Stimulated activated CD4-positive, alpha-beta T cell treated with anti-CD3 and anti-CD28 coated beads, TNF-alpha, amount 100 ng/mL, for 24 hours (primary cell): ENCODE measurements around the gene CNN1.
"Not testable (repeated sequence)": the region's sequence is repeated elsewhere in the genome, so short reads cannot be mapped to it uniquely, and the experiment has no call there.

Experiments used
- DNase-seq, 3 experiments: peaks; one replicate each; pipeline ENCODE4 v3.0.0-alpha.2; 2020; ENCODE audit warnings: low read depth in 3 of 3

CNN1 gene

DNA sequence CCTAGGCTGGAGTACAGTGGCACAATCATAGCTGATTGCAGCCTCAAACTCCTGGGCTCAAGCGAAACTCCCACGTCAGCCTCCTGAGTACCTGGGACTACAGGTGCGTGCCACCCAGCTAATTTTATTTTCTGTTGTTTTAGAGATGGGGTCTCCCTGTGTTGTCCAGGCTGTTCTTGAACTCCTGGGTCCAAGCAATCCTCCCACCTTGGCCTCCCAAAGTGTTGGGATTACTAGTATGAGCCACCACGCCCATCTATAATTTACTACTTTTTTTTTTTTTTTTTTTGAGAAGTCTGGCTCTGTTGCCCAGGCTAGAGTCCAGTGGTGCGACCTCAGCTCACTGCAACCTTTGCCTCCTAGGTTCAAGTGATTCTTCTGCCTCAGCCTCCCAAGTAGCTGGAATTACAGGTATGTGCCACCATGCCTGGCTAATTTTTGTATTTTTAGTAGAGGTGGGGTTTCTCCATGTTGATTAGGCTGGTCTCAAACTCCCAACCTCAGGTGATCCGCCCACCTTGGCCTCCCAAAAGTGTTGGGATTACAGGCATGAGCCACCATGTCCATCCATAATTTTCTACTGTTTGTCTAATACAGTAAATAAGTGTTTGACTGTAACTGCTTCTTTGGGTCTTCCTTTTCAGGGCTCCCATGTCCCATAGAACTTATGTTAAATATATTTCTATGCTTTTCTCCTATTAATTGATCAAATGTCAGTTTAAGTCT is 25.6 kb downstream of the CNN1 start:
- DNase-seq = not testable (repeated sequence)

DNA sequence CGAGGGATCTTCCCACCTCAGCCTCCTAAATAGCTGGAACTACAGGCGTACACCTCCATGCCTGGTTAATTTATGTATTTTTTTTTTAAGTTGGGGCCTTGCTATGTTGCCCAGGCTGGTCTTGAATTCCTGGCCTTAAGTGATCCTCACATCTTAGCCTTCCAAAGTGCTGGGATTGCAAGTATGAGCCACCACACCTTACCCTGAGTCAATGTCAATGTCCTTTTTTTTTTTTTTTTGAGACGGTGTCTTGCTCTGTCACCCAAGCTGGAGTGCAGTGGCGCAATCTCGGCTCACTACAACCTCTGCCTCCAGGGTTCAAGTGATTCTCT is 27.0 kb downstream of the CNN1 start:
- DNase-seq = not testable (repeated sequence)

DNA sequence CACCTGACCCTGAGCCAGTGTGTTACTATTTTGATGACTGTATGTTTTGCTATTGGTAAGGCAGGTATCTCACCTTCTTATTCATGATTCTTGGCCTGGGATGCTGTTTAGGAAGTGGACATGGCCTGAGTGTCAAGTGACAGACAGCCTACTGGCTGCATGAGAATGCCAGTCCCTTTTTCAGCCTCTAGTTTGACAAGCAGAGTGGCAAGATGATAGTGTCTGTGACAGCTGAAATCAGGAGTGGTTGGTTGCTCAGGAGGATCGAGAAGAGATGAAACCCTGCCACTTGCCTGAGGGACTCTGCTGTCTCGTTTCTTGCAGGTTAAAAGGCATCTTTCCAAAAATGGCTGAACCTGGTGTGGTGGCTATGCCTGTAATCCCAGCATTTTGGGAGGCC is 27.5 kb downstream of the CNN1 start:
- no peak for DNase-seq

DNA sequence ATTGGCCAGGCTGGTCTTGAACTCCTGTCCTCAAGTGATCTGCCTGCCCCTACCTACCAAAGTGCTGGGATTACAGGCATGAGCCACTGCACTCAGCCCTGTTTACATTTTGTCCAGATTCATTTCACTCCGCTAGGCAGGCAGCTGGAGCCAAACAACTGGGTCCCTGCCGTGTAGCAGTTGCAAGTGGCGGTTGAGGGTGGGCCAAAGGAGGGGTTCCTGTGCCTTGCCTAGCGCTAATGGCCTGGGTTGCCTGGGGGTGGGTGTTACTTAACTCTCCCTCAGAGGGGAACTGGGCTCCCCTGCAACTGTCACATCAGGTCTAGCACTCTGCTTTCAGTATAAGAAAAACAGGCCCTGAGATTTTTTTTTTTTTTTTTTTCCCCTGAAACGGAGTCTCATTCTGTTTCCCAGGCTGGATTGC is 31.4 kb downstream of the CNN1 start:
- no peak for DNase-seq

DNA sequence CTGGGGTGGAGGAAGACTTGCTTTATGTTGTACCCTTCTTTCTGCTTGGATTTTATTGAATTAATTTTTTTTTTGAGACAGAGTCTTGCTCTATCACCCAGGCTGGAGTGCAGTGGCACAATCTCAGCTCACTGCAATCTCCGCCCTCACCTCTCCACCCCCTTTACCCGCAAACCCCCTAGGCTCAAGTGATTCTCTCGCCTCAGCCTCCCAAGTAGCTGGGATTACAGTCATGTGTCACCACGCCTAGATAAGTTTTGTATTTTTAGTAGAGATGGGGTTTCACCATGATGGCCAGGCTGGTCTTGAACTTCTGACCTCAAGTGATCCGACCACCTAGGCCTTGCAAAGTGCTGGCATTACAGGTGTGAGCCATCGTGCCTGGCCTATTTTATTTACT is 34.7 kb downstream of the CNN1 start:
- DNase-seq = not testable (repeated sequence)

DNA sequence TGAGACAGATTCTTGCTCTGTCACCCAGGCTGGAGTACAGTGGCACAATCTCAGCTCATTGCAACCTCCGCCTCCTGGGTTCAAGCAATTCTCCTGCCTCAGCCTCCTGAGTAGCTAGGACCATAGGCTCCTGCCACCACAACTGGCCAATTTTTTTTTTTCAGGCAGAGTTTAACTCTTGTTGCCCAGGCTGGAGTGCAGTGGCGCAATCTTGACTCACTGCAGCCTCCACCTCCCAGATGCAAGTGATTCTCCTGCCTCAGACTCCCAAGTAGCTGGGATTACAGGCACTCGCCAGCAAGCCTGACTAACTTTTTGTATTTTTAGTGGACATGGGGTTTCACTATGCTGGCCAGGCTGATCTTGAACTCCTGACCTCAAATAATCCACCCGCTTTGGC is 35.1 kb downstream of the CNN1 start:
- DNase-seq = not testable (repeated sequence)

DNA sequence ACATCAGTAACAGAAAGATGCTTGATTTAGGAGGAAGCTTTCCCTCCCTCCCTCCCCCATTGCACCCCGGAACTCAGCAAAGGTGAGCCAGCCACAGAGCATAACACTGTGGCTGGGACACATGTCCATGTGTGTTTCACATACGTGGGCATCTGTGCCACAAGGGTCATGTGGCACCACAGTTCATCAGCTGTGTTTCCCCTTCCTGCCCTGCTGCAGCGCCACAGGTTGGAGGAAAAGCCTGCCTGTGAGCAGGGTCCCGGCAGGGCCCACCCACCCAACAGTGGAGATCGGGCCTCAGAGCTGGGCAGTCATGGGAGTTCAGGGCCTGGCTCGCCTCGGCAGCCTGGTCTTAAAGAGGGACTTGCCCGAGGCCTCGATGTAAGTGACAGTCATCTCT is 36.0 kb downstream of the CNN1 start:
- DNase-seq = no peak

DNA sequence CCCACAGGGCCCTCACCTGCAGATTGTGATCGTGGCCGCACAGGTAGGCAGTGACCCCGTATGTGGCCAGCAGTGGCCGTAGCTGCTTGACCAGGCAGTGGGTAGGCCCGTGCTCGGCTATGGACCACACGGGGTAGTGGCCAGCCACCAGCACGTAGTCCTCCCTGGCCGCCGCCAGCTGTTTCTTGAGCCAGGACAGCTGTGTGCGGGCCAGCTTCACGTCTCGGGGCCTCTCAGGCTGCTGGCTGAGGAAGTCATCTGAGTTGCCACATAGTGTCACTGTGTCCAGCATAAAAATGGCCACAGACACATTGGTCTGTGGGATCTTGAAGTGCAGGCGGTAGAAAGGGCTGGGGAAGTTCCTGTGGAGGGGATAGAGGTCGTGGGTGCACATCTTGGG is 37.6 kb downstream of the CNN1 start:
- DNase-seq = no peak

DNA sequence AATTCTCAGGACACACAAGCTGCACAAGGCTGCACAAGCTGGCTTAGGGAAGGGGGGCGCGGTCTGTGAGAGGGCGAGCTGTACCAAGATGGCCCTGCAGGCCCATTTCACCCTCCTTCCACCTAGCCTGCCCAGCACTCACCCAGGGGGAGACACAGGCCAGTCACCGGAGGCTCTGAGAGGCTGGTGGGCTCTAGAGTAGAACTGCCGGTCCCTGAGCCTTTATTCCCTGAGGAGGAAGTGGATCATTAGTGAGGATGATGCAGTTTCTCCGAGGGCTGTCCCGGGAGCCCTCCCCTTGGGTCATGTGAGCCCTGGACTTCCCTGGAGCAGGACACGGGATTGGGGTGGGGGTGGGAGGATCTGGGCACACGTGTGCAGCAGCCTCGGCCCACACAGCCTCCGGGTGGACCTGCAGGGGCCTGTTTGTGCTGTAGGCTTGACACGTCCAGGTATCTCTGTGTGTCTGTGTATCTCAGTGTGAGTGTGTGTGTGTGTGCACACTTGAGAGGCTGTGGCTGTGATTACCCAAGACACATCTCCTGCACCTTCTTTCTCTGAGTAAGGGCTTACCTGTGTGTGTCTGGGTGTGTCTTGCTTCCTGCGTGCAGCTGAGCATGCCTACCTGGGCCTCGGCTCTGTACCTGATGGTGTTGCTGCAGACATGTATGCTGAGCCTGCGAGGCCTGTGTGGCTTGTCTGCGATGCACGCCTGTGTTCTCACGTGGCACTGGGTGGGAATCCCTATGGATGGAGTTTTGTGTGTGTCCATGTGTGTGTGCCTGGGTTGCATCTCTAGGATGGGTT is 39.0 kb downstream of the CNN1 start, which contains the start of gene ACP5:
Gene ACP5 (minus strand): TSS at position 195 of the 807 bp plus-strand sequence. CDS start 328 bp downstream, outside the sequence.
- DNase-seq = no peak

DNA sequence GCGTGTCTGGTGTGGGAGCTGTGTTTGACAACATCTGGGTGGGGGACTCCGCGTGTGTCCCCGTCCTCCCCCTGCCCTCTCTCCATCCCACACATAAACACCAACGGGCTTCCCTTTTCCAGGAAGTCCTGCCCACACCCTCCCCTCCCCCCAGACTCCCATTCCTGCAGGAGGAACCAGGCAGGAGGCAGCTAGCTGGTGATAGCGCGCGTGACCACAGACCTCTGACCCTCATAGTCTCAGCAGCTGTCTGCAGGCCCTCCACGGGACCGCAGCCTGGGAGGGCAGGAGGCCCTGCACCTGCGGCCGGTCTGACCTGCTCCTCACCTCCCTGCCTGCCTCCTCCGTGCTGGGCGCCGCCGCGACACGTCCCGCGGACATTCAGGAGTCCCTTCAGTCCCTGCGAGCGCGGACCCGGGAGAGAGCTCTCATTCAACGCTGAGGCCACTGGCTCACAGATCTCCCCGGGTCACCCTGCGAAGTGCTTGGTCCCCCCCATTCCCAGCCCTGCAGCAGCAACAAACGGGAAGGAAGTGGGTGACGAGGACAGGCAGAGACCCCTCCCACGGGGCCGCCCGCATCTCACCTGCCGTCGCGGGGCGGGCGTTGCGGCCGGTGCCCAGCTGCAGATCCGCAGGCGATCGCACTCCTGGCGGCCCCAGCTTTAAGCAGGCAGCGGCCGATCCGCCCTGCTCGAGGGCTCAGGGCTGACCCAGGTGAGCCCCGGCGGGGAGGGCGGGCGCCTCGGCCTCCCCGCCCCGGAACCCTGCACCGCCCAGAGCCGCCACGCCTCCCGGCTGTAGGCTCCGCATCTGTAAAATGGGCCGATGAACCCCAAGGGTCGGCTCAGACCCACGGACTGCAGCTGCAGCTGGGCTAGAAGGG is 39.8 kb downstream of the CNN1 start:
- peak in 1 of 3 experiments; percentile 37 for DNase-seq

DNA sequence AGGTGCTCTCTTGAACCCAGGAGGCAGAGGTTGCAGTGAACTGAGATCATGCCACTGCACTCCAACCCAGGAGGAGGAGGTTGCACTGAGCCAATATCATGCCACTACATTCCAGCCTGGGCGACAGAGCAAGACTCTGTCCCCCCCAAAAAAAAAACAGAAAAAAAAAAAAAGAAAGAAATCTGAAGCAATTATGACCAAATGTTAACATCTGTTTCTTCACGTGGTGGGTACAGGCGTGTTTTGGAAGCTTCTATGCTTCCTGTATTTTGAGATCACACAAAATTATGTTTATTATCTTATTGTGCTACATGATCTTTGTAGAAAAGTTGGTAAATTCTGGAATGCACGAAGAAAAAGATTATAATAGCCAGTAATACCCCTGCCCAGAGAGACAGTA is 41.5 kb downstream of the CNN1 start:
- DNase-seq = no peak

DNA sequence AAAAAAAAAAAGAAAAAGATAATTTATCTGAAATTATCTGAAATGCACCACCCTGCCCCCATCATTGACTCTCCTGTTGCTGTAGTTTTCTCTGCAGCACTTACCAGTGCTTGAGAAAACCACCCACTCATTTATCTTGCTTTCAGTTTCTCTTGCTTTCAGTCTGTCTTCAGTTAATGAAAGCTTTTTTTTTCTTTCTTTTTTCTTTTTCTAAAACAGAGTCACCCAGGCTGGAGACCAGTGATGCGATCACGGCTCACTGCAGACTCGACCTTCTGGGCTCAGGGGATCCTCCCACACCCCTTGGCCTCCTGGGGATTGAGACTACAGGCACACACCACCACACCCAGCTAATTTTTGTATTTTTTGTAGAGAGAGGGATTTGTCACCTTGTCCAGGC is 43.1 kb downstream of the CNN1 start:
- peak; percentile 16 to 52 (median 23) for DNase-seq

DNA sequence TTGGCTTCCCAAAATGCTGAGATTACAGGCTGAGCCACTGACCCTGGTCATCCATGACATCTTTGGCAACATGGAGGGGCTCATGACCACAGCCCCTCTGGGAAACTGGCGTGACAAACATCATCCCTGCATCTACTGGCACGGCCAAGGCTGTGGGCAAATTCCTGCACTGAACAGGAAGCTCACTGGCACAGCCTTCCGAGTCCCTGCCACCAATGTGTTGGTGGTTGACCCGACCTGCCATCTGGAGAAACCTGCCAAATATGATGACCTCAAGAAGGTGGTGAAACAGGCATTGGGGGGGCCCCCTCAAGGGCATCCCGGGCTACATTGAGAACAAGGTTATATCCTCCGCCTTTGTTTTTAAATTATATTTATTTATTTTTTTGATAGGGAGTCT is 47.7 kb downstream of the CNN1 start:
- DNase-seq = no peak

DNA sequence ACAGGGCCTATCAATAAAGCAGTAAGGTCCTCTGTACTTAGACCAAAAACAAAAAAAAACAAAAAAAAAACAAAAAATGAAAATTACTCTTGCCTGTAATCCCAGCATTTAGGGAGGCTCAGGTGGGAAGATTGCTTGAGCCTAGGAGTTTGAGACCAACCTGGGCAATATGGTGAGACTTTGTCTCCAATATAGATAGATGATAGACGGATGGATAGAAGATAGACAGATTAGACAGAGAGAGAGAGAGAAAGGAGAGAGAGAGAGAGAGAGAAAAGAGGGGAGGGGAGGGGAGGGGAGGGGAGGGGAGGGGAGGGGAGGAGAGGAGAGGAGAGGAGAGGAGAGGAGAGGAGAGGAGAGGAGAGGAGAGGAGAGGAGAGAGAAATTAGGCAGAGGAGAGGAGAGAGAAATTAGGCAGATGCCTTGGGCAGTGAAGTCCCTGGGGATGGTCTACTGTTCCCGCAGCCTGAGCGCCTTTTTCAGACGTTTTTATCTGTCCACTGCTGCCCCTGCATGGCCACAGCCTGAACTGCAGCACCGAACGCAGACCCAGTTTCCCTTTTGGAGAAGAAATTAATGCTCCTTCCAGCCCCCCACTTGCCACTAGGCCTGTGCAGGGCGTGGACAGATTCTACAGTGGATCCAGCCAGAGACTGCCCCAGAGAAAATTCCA is 48.8 kb downstream of the CNN1 start:
- DNase-seq = peak; percentile 58 to 78 (median 60)

DNA sequence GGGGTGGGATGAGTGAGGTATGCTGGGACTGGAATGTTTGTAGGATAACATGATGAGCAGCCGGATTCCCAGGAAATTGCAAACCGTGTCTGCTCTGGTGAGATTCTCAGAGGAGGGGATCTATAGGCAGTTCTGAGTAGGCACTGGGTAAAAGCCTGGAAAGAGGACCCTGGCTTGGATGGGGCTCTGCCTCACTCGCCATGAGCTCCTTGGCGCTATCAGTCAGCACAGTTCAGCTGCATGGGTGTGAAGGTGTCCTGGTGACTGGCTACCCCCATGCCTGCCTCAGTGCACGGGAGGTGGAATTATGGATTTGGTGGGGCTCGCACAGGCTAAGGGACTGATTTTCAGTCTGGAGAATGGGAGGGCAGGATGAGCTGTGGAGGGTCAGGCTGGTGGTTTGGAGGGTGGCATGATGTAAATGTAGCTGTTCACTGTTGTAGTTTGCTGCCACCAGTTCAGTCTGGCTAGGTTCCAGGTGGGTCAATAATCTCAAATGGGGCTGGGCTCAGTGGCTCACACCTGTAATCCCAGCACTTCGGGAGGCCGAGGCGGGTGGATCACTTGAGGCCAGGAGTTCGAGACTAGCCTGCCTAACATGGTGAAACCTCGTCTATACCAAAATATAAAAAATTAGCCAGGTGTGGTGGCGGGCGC is 49.5 kb downstream of the CNN1 start:
- DNase-seq = no peak

DNA sequence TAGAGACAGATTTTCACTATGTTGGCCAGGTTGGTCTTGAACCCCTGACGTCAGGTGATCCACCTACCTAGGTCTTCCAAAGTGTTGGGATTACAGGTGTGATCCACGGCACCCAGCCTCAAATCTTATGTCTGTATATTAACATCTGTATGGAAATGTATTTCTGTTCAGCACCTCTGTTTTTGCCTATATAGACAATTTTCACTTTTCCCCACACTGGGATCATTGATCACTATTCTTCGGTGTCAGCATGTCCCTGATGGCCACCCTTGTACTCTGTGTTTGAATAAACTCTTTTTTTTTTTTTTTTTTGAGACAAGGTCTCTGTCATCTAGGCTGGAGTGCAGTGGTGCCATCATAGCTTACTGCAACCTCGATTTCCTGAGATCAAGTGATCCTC is 55.4 kb downstream of the CNN1 start:
- no peak for DNase-seq

DNA sequence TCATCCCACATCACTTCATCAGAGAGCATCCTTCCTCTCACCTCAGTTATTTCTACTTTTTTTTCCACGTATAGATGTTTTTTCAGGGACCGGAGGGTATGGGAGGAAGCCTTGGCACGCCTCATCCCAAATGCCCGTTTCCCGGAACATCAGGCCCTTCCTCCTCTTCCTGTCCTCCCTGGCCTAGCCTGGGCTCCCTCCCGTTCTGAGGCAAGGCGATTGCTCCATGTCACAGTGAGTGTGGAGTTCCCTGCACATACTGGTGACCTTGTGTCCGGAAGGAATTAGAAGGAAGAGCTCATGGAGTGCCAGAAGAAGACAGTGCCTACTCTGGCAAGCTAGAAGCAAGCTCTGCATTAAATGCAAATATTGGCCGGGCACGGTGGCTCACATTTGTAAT is 57.5 kb downstream of the CNN1 start:
- no peak for DNase-seq

DNA sequence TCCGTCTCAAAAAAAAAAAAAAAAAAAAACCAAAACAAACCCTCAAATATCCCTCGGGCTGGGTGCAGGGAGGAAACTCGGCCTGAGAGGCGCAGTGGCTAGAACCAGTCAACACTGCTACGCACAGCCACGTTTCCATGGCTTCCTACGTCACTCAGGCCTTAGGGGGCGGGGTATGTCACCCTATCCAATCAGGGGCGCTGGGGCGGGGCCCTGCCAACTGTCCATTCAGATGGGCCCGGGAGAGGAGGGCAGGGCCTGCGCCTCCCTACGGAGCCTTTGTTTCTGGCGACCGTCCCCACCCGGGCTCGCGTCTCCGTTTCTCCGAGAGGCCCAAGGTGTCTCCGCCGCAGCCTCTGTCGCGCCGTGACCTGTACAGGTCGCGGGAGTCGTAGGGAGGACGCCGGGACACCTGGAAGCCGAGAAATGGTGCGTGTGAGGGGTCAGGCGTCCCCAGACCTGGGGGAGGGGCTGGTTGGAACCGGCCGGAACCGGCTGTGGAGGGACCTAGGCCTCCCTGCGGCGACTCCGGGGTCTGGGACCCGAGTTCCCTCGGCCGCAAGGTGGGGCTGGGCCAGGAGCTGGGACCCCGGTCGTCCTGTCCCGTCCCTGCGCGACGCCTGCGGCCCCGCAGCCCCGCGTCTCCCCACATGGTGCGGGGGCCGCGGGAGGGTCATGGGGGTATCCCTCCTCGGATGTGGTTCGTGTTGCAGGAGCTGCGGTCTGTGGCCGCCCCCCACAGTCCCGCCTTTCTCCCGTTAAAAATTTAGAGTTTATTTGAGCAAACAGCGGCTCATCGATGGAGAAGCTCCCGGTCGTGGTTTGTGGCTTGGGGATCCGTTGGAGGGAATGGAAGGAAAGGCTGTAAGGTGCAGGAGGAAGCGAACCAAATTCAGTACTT is 58.8 kb downstream of the CNN1 start, which contains the start of gene ZNF627:
Gene ZNF627 (plus strand): TSS at position 282 of the 901 bp plus-strand sequence. CDS start 145 bp downstream, at position 427.
- peak; percentile 93 to 98 (median 98) for DNase-seq

DNA sequence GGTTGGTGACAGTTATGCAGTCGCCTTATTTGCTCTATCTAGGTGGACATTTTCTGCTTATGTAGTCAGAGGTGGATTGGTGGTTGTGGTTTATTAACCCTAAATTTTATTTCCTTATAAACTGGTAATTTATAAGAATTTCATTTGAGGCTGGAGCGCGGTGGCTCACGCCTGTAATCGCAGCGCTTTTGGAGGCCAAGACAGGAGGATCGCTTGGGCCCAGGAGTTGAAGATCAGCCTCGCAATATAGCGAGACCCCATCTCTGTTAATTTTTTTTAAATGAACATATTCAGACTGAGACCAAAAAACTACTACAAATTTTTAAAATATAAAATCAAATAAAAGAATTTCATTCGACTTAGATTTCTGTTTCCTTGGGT is 59.4 kb downstream of the CNN1 start:
- DNase-seq = no peak

DNA sequence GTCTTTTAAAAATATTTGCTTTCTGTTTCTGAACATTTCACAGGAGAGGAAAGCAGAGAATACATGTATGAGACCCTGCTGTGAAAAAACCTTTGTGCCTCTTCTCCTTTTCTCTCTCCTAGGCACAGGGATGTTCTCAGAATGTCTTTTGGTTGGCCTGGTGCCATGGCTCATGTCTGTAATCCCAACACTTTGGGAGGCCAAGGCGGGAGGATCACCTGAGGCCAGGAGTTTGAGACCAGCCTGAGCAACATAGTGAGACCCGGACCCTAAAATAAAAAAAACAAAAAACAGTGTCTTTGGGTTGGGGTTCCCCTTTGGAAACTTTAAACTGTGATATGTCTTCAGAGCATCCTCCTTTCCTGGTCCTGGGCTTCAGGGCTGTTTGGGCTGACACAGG is 60.1 kb downstream of the CNN1 start:
- DNase-seq = no peak
